BLaER1 treated with 17β-estradiol and CSF1 and Interleukin-3, amounts not matched to agents 10 nM and 100 nM (cell line): Measurements from ENCODE around the gene OR2C3.
A peak's percentile ranks its signal among the peaks of the same experiment; 100 is the strongest.
"Not testable (repeated sequence)": the region's sequence is repeated elsewhere in the genome, so short reads cannot be mapped to it uniquely, and the experiment has no call there.

Experiments
- H3K27ac ChIP-seq, 11 experiments: shearing (Covaris generic); formaldehyde crosslinking; 2 replicates each; pipeline ENCODE4 v1.8.1; 2022
- H3K27me3 ChIP-seq, 11 experiments: shearing (Covaris generic); formaldehyde crosslinking; 2 replicates each; pipeline ENCODE4 v1.8.1; 2022
- H3K36me3 ChIP-seq, 11 experiments: shearing (Covaris generic); formaldehyde crosslinking; 2 replicates each; pipeline ENCODE4 v1.8.1; 2022
- H3K4me1 ChIP-seq, 10 experiments: shearing (Covaris generic); formaldehyde crosslinking; 2 replicates each; pipeline ENCODE4 v1.8.1; 2022
- H3K4me2 ChIP-seq, 11 experiments: shearing (Covaris generic); formaldehyde crosslinking; 2 replicates each; pipeline ENCODE4 v1.8.1; 2022
- H3K4me3 ChIP-seq, 10 experiments: shearing (Covaris generic); formaldehyde crosslinking; 2 replicates each; pipeline ENCODE4 v1.8.1; 2022
- H3K9ac ChIP-seq, 11 experiments: shearing (Covaris generic); formaldehyde crosslinking; 2 replicates each; pipeline ENCODE4 v1.8.1; 2022
- H3K9me3 ChIP-seq, 11 experiments: shearing (Covaris generic); formaldehyde crosslinking; replicated peaks in 1 of 11; 2 replicates each; pipeline ENCODE4 v1.8.1; 2022
- H4K20me1 ChIP-seq, 11 experiments: shearing (Covaris generic); formaldehyde crosslinking; 2 replicates each; pipeline ENCODE4 v1.8.1; 2022
- Cebpa-rat ChIP-seq, 11 experiments: shearing (Covaris generic); IDR thresholded peaks; 2 replicates each; pipeline ENCODE4 v1.8.1; 2022

OR2C3 gene

GRCh38 chr1:247530785-247531184 is 5.5 kb downstream of the OR2C3 start:
- H3K4me3 ChIP-seq = no peak overlapping the region
- no peak overlapping the region for H3K4me2 ChIP-seq
- no peaks in the 10 kb centered on the region for H4K20me1 ChIP-seq
- no peaks in the 10 kb centered on the region for H3K36me3 ChIP-seq
- no peaks in the 10 kb centered on the region for H3K27me3 ChIP-seq
- peaks cover 9 to 20% (median 17%) of the 10 kb centered on the region in 11 experiments for H3K9me3 ChIP-seq
- H3K4me1 ChIP-seq = peaks cover 0 to 11% (median 0%) of the 10 kb centered on the region in 10 experiments; a peak in 3 of 20 replicates
- no peak for TF ChIP-seq Cebpa-rat (IDR thresholded peaks at IDR 0.05)
- no peak overlapping the region for H3K9ac ChIP-seq
- no peak overlapping the region for H3K27ac ChIP-seq

GRCh38 chr1:247529771-247530355 is 6.4 kb downstream of the OR2C3 start:
- H3K36me3 ChIP-seq = no peaks in the 10 kb centered on the region
- peak overlapping the region in 1 of 11 experiments; percentile 18; a peak in 1 of 22 replicates for H3K4me2 ChIP-seq
- no peak overlapping the region for H3K27ac ChIP-seq
- H3K4me3 ChIP-seq = no peak overlapping the region
- H3K9ac ChIP-seq = no peak overlapping the region
- no peak for TF ChIP-seq Cebpa-rat (IDR thresholded peaks at IDR 0.05)
- no peaks in the 10 kb centered on the region for H3K27me3 ChIP-seq
- no peaks in the 10 kb centered on the region for H4K20me1 ChIP-seq
- H3K9me3 ChIP-seq = peaks cover 9 to 20% (median 17%) of the 10 kb centered on the region in 11 experiments
- H3K4me1 ChIP-seq = peaks cover 0 to 6% (median 0%) of the 10 kb centered on the region in 10 experiments; a peak in 1 of 20 replicates

- Histone ChIP-seq H3K9ac (no peak overlapping the region), H3K9me3 (peaks cover 9 to 20% (median 17%) of the 10 kb centered on the region in 11 experiments), H3K36me3 (no peaks in the 10 kb centered on the region), H4K20me1 (no peaks in the 10 kb centered on the region), H3K27me3 (no peaks in the 10 kb centered on the region), H3K4me1 (peaks cover 0 to 6% (median 0%) of the 10 kb centered on the region in 10 experiments; a peak in 1 of 20 replicates), H3K4me3 (no peak overlapping the region), H3K27ac (no peak overlapping the region), H3K4me2 (no peak overlapping the region)
- no peak for TF ChIP-seq Cebpa-rat (IDR thresholded peaks at IDR 0.05)
Observed at GRCh38 chr1:247528812-247529474, 7.3 kb downstream of the OR2C3 start.

- not testable (repeated sequence) for H4K20me1 ChIP-seq, H3K4me3 ChIP-seq, H3K36me3 ChIP-seq, H3K4me2 ChIP-seq, H3K27ac ChIP-seq, H3K9ac ChIP-seq, H3K27me3 ChIP-seq, H3K4me1 ChIP-seq
- peaks cover 18 to 39% (median 23%) of the 10 kb centered on the region in 11 experiments; a peak in 21 of 22 replicates for H3K9me3 ChIP-seq
Observed at GRCh38 chr1:247521886-247522285, 14.4 kb downstream of the OR2C3 start.

GRCh38 chr1:247518613-247518891 is 17.7 kb downstream of the OR2C3 start:
- no peak for TF ChIP-seq Cebpa-rat (IDR thresholded peaks at IDR 0.05)
- no peak overlapping the region for H3K4me2 ChIP-seq
- H3K4me1 ChIP-seq = no peaks in the 10 kb centered on the region
- H3K36me3 ChIP-seq = no peaks in the 10 kb centered on the region
- peaks cover 18 to 44% (median 27%) of the 10 kb centered on the region in 11 experiments; a peak in 21 of 22 replicates for H3K9me3 ChIP-seq
- no peak overlapping the region for H3K4me3 ChIP-seq
- H3K9ac ChIP-seq = no peak overlapping the region
- no peaks in the 10 kb centered on the region for H4K20me1 ChIP-seq
- H3K27me3 ChIP-seq = no peaks in the 10 kb centered on the region
- no peak overlapping the region for H3K27ac ChIP-seq

GRCh38 chr1:247517795-247518612 is 18.2 kb downstream of the OR2C3 start:
- Histone ChIP-seq H3K4me2 (no peak overlapping the region), H3K9me3 (peaks cover 18 to 49% (median 27%) of the 10 kb centered on the region in 11 experiments; a peak in 21 of 22 replicates), H4K20me1 (no peaks in the 10 kb centered on the region), H3K36me3 (no peaks in the 10 kb centered on the region), H3K27me3 (no peaks in the 10 kb centered on the region), H3K27ac (no peak overlapping the region), H3K9ac (no peak overlapping the region), H3K4me1 (no peaks in the 10 kb centered on the region), H3K4me3 (no peak overlapping the region)
- no peak for TF ChIP-seq Cebpa-rat (IDR thresholded peaks at IDR 0.05)

GRCh38 chr1:247506831-247507230 is 29.4 kb downstream of the OR2C3 start:
- Histone ChIP-seq H4K20me1 (no peaks in the 10 kb centered on the region), H3K4me2 (no peak overlapping the region), H3K9ac (no peak overlapping the region), H3K36me3 (no peaks in the 10 kb centered on the region), H3K27ac (no peak overlapping the region), H3K4me3 (no peak overlapping the region), H3K4me1 (no peaks in the 10 kb centered on the region), H3K9me3 (no peaks in the 10 kb centered on the region), H3K27me3 (no peaks in the 10 kb centered on the region)
- no peak for TF ChIP-seq Cebpa-rat (IDR thresholded peaks at IDR 0.05)

- Histone ChIP-seq H3K9me3 (peaks cover 0 to 3% (median 0%) of the 10 kb centered on the region in 11 experiments; a peak in 1 of 22 replicates), H3K4me3 (no peak overlapping the region), H3K9ac (no peak overlapping the region), H4K20me1 (no peaks in the 10 kb centered on the region), H3K27ac (no peak overlapping the region), H3K4me1 (peaks cover 0 to 3% (median 0%) of the 10 kb centered on the region in 10 experiments; a peak in 5 of 20 replicates), H3K36me3 (no peaks in the 10 kb centered on the region), H3K27me3 (no peaks in the 10 kb centered on the region), H3K4me2 (no peak overlapping the region)
- TF ChIP-seq Cebpa-rat (IDR thresholded peaks at IDR 0.05) = no peak
Observed at GRCh38 chr1:247500865-247501264, 35.4 kb downstream of the OR2C3 start.

- H3K9ac ChIP-seq = no peak overlapping the region
- no peak overlapping the region for H3K27ac ChIP-seq
- peaks cover 0 to 32% (median 13%) of the 10 kb centered on the region in 10 experiments; a peak in 14 of 20 replicates for H3K4me1 ChIP-seq
- H3K4me2 ChIP-seq = no peak overlapping the region
- H4K20me1 ChIP-seq = no peaks in the 10 kb centered on the region
- H3K27me3 ChIP-seq = no peaks in the 10 kb centered on the region
- no peak for TF ChIP-seq Cebpa-rat (IDR thresholded peaks at IDR 0.05)
- H3K36me3 ChIP-seq = no peaks in the 10 kb centered on the region
- H3K9me3 ChIP-seq = peaks cover 0 to 9% (median 0%) of the 10 kb centered on the region in 11 experiments; a peak in 4 of 22 replicates
- H3K4me3 ChIP-seq = no peak overlapping the region
Observed at GRCh38 chr1:247496581-247497285, 39.5 kb downstream of the OR2C3 start.
